Measurements from ENCODE around the gene TMEM178B.

TMEM178B gene

GRCh38 chr7:141262101-141263090 lies 188.5 kb downstream of the TMEM178B start:
- DNase-seq (ENCODE audit: low read depth): no peak
- TF ChIP-seq CTCF (IDR thresholded peaks at IDR 0.05; ENCODE audit: insufficient read depth, low read depth, low read length, missing control alignments): no peak

GRCh38 chr7:141263508-141263907 lies 189.6 kb downstream of the TMEM178B start:
- H3K4me3 ChIP-seq (ENCODE audit: low read depth, low read length): no peak overlapping the region
- no peak for DNase-seq (ENCODE audit: low read depth)
- no peak for TF ChIP-seq CTCF (IDR thresholded peaks at IDR 0.05; ENCODE audit: insufficient read depth, low read depth, low read length, missing control alignments)

More at GRCh38 chr7:141262101-141263090, 188.5 kb downstream of the TMEM178B start:
- no peak overlapping the region for H3K4me3 ChIP-seq (ENCODE audit: low read depth, low read length)

DNA sequence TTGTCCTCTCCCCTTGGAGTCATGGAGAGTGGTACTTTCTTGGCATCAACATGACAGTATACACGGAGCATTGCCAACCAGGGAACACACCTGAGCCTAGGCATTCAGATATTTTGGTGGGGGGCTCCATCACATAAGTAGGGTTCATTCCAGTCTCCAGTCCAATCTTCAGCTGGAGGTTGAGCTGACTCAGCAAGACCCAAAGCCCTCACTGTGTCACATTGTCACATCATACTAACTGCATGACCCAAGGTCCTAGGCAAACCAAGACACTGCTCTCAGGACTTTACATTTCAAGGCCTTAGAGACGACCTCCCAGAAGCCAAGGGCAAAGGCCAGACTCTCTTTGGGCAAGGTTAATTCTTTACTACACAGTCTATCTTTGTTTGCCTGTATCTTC lies 190.1 kb downstream of the TMEM178B start:
- H3K4me3 ChIP-seq (ENCODE audit: low read depth, low read length): no peak overlapping the region
- no peak for DNase-seq (ENCODE audit: low read depth)
- TF ChIP-seq CTCF (IDR thresholded peaks at IDR 0.05; ENCODE audit: insufficient read depth, low read depth, low read length, missing control alignments): no peak

DNA sequence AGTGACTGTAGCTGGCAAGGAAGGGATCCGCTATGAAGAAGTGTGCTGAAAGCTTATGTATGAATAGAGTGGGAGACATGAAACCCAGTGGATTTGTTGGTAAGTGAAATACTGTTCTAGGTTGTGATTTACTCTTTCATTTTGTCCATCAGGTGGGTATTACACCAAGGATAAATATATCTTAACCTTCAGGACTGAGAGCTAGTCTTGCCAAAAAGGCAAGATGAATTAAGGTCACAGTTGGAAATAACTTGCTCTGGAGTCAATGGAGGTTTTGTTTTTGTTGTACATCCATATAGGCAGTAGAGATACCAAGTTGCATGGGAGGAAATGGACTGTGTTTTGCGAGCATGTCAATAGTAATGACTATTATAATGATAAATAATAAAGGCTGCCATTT lies 190.6 kb downstream of the TMEM178B start:
- DNase-seq (ENCODE audit: low read depth): no peak
- TF ChIP-seq CTCF (IDR thresholded peaks at IDR 0.05; ENCODE audit: insufficient read depth, low read depth, low read length, missing control alignments): no peak
- no peak overlapping the region for H3K4me3 ChIP-seq (ENCODE audit: low read depth, low read length)

DNA sequence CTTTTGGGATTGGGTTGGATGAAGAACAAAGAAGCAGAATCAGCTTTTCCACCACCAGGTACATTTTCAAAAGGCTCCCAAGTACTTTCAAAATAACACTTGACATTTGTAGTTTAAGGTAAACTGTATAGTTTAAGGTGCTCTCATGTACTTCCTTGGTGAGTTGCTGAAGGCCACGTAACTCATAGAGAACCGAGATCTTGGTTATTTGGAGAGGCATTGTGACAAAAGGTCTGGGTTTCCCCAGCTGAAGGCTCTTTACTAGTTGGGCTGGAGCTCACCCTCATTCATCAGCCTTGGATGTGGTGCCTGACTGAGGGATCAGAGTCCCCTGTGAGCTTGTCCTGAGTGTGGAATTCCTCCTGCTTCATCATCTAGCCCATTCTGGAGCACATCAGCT lies 191.8 kb downstream of the TMEM178B start:
- H3K4me3 ChIP-seq (ENCODE audit: low read depth, low read length): no peak overlapping the region
- no peak for DNase-seq (ENCODE audit: low read depth)
- TF ChIP-seq CTCF (IDR thresholded peaks at IDR 0.05; ENCODE audit: insufficient read depth, low read depth, low read length, missing control alignments): no peak

DNA sequence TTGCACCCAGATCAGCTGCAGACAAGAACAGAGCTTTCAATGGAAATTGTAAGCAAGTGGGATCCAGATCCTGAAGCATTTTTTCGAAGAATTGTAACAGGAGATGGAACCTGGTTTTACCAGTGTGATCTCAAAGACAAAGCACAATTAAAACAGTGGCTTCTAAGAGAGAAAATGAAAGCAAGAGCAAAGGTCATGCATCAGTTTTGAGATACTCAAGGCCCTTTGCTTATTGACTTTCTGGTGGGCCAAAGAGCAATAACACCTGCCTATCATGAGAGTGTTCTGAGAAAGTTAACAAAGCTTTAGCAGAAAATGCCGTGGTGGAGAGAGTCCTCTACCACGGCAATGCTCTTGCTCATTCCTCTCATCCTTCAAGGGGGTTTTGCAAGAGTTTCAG lies 194.8 kb downstream of the TMEM178B start:
- no peak overlapping the region for H3K4me3 ChIP-seq (ENCODE audit: low read depth, low read length)
- DNase-seq (ENCODE audit: low read depth): no peak
- TF ChIP-seq CTCF (IDR thresholded peaks at IDR 0.05; ENCODE audit: insufficient read depth, low read depth, low read length, missing control alignments): no peak

Data from GM12865 (cell line).